HepG2 (cell line): ENCODE results near the gene ZFHX3. TPM values are rescaled to one million over a fixed set of nuclear protein-coding genes. Genes with fewer than 3 reads are reported as not detected.

ENCODE experiments used
- ARNTL ChIP-seq: sonication (generic); formaldehyde crosslinking; IDR thresholded peaks from 2 replicates; pipeline ENCODE4 v1.4.0; 2020; ENCODE audit warnings: mild to moderate bottlenecking, missing genetic modification reagents
- ATAD3A ChIP-seq: sonication (generic); formaldehyde crosslinking; IDR thresholded peaks from 2 replicates; pipeline ENCODE4 v1.4.0; 2020; ENCODE audit warnings: missing genetic modification reagents
- DMAP1 ChIP-seq: IDR thresholded peaks from 2 replicates; pipeline ENCODE4 v1.6.1; 2016
- ETV5 ChIP-seq: IDR thresholded peaks from 2 replicates; pipeline ENCODE4 v1.6.1; 2018; ENCODE audit warnings: missing biosample characterization, missing genetic modification reagents, inconsistent platforms, borderline replicate concordance
- FOXO1 ChIP-seq: sonication (generic); formaldehyde crosslinking; IDR thresholded peaks from 2 replicates; pipeline ENCODE4 v1.4.0; 2020; ENCODE audit warnings: missing genetic modification reagents
- HDAC1 ChIP-seq: sonication (generic); formaldehyde crosslinking; IDR thresholded peaks from 2 replicates; pipeline ENCODE4 v1.5.1; 2020; ENCODE audit warnings: mild to moderate bottlenecking, missing genetic modification reagents
- JUND ChIP-seq: sonication (generic); formaldehyde crosslinking; IDR thresholded peaks from 2 replicates; pipeline ENCODE4 v1.8.0; 2022; ENCODE audit warnings: mild to moderate bottlenecking, missing genetic modification reagents
- KDM2A ChIP-seq: sonication (generic); formaldehyde crosslinking; IDR thresholded peaks from 2 replicates; pipeline ENCODE4 v1.4.0; 2020; ENCODE audit warnings: low read depth, missing genetic modification reagents, borderline replicate concordance
- MEF2D ChIP-seq: sonication (generic); formaldehyde crosslinking; IDR thresholded peaks from 2 replicates; pipeline ENCODE4 v1.5.1; 2020; ENCODE audit warnings: mild to moderate bottlenecking, missing genetic modification reagents
- MTA3 ChIP-seq: sonication (generic); formaldehyde crosslinking; IDR thresholded peaks from 2 replicates; pipeline ENCODE4 v1.4.0; 2020; ENCODE audit warnings: missing genetic modification reagents
- NCOA1 ChIP-seq: sonication (generic); formaldehyde crosslinking; IDR thresholded peaks from 2 replicates; pipeline ENCODE4 v1.9.0; 2021; ENCODE audit warnings: missing genetic modification reagents
- NFE2L1 ChIP-seq: sonication (generic); formaldehyde crosslinking; IDR thresholded peaks from 2 replicates; pipeline ENCODE4 v1.4.0; 2020; ENCODE audit warnings: missing genetic modification reagents, mild to moderate bottlenecking, borderline replicate concordance
- NFYB ChIP-seq: sonication (generic); formaldehyde crosslinking; IDR thresholded peaks from 2 replicates; pipeline ENCODE4 v1.4.0; 2020; ENCODE audit warnings: missing genetic modification reagents
- NKX3-1 ChIP-seq: sonication (generic); formaldehyde crosslinking; IDR thresholded peaks from 2 replicates; pipeline ENCODE4 v1.5.0; 2020; ENCODE audit warnings: missing genetic modification reagents
- NR2F6 ChIP-seq, 2 experiments: IDR thresholded peaks; 2 replicates each; pipeline ENCODE4 v1.6.1; 2016; ENCODE audit warnings: antibody characterized with exemption in 1 of 2, mild to moderate bottlenecking in 1 of 2
- RARG ChIP-seq: sonication (generic); formaldehyde crosslinking; IDR thresholded peaks from 2 replicates; pipeline ENCODE4 v1.4.0; 2020; ENCODE audit warnings: low read depth, mild to moderate bottlenecking, missing genetic modification reagents
- SMAD3 ChIP-seq: sonication (generic); formaldehyde crosslinking; IDR thresholded peaks from 2 replicates; pipeline ENCODE4 v1.4.0; 2020; ENCODE audit warnings: missing genetic modification reagents
- SPEN ChIP-seq: sonication (generic); formaldehyde crosslinking; IDR thresholded peaks from 2 replicates; pipeline ENCODE4 v1.5.1; 2020; ENCODE audit warnings: low read depth, mild to moderate bottlenecking, missing genetic modification reagents
- XRCC5 ChIP-seq: fragments of 200-400 bp; formaldehyde crosslinking; optimal IDR thresholded peaks from 2 replicates; pipeline ENCODE3; 2017; ENCODE audit warnings: mild to moderate bottlenecking, low read length
- ZBTB1 ChIP-seq: sonication (generic); formaldehyde crosslinking; IDR thresholded peaks from 2 replicates; pipeline ENCODE4 v1.4.0; 2020; ENCODE audit warnings: missing genetic modification reagents, borderline replicate concordance
- ZBTB20 ChIP-seq: sonication (generic); formaldehyde crosslinking; IDR thresholded peaks from 2 replicates; pipeline ENCODE4 v1.8.1; 2023; ENCODE audit warnings: missing genetic modification reagents, low read depth, mild to moderate bottlenecking, borderline replicate concordance
- ZFP1 ChIP-seq: IDR thresholded peaks from 2 replicates; pipeline ENCODE4 v1.6.1; 2016
- ZIK1 ChIP-seq: sonication (generic); formaldehyde crosslinking; IDR thresholded peaks from 2 replicates; pipeline ENCODE4 v1.5.0; 2020; ENCODE audit warnings: mild to moderate bottlenecking, low read depth, missing genetic modification reagents, borderline replicate concordance
- ZNF570 ChIP-seq: sonication (generic); formaldehyde crosslinking; IDR thresholded peaks from 2 replicates; pipeline ENCODE4 v1.4.0; 2020; ENCODE audit warnings: mild to moderate bottlenecking, missing genetic modification reagents, borderline replicate concordance
- ZNF782 ChIP-seq: sonication (generic); formaldehyde crosslinking; IDR thresholded peaks from 2 replicates; pipeline ENCODE4 v1.4.0; 2020; ENCODE audit warnings: missing genetic modification reagents, mild to moderate bottlenecking, borderline replicate concordance
- polyA plus RNA-seq, 8 experiments: library from polyadenylated mRNA; depleted of rRNA in 3 of 8; stranded (reverse) in 7 of 8; unstranded in 1 of 8; fragments of >200 nt; fragmentation: Illumina TruSeq in 4 of 8; extraction: Trizol in 4 of 8; gene quantifications; 2 replicates each; pipeline versions ENCODE4 v1.2.1 to v1.2.3, GENCODE V29; 2011 to 2016; ENCODE audit warnings: low read depth in 4 of 8, missing spikeins in 1 of 8, mixed read lengths in 1 of 8; ENCODE audit not compliant: insufficient read depth in 1 of 8
- total RNA-seq, 5 experiments: library from RNA; depleted of rRNA; stranded (reverse); fragments of >200 nt; fragmentation: Illumina TruSeq; extraction: Trizol; gene quantifications; 2 replicates each; pipeline ENCODE4 v1.2.3, GENCODE V29; 2016; ENCODE audit warnings: low read depth in 1 of 5
- TF ChIP-seq, protein P1 (sequence below): sonication (generic); formaldehyde crosslinking; IDR thresholded peaks from 2 replicates; pipeline ENCODE4 v1.4.0; 2020; ENCODE audit warnings: missing genetic modification reagents, mild to moderate bottlenecking, borderline replicate concordance
- TF ChIP-seq, protein P2 (sequence below): sonication (generic); formaldehyde crosslinking; IDR thresholded peaks from 2 replicates; pipeline ENCODE4 v1.8.1; 2023; ENCODE audit warnings: mild to moderate bottlenecking, inconsistent platforms, moderate library complexity, missing genetic modification reagents, borderline replicate concordance
- TF ChIP-seq, protein P3 (sequence below): sonication (generic); formaldehyde crosslinking; IDR thresholded peaks from 2 replicates; pipeline ENCODE4 v1.4.0; 2020; ENCODE audit warnings: missing genetic modification reagents

Gene ZFHX3
- total and polyA plus RNA-seq, 2 of the 13 experiments (the other 11 are each of a cell fraction or from before 2014, with no cell fraction given), result 5.0 to 6.0 TPM

DNA sequence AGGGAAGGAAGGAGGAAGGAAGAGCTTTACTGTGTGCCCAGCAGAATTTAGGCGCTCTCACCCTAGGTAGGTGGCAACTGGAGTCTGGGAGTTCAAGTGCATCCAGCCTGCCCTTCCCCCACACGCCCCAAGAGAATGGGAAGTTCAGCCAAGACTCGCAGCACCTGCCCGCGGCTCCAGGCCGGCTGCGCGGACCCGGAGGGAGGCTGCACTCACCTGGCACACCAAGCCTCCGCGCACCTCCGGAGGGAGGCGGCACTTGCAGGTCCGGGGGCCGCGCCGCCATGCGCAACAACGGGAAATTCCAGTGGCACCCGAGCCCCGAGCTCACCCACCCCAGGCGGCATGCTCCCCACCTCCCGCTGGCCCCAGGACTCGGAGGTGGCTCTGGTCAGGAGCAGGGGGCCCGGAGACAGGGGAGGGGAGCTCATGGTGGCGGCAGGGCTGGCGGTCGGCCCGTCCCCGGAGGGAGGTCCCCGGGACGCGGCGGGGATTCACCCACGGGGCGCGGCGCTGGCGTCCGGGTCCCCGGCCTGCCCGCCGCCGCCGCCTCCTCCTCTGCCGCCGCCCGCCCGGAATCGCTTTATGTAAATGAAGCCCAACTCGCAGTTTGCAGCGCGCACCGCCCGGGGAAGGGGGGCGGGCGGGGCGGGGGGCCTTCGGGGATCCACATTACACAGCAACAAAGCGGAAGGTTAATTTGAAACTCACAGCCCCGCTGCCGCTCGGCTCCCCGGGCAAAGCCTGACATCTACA, at the start of gene ZFHX3 (continued):
- TF ChIP-seq, protein P1, sequence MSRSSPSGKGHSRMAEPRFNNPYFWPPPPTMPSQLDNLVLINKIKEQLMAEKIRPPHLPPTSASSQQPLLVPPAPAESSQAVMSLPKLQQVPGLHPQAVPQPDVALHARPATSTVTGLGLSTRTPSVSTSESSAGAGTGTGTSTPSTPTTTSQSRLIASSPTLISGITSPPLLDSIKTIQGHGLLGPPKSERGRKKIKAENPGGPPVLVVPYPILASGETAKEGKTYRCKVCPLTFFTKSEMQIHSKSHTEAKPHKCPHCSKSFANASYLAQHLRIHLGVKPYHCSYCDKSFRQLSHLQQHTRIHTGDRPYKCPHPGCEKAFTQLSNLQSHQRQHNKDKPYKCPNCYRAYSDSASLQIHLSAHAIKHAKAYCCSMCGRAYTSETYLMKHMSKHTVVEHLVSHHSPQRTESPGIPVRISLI (CRISPR knock-in tag), result peak; percentile 44; the same call in 1 of the 2 replicates
- TF ChIP-seq HDAC1 (CRISPR knock-in tag), result peak; percentile 93
- no peak for TF ChIP-seq NKX3-1
- no peak for TF ChIP-seq RARG (CRISPR knock-in tag)
- peak; percentile 69 for TF ChIP-seq XRCC5
- TF ChIP-seq ZNF570 (CRISPR knock-in tag), result no peak
- TF ChIP-seq, protein P2, sequence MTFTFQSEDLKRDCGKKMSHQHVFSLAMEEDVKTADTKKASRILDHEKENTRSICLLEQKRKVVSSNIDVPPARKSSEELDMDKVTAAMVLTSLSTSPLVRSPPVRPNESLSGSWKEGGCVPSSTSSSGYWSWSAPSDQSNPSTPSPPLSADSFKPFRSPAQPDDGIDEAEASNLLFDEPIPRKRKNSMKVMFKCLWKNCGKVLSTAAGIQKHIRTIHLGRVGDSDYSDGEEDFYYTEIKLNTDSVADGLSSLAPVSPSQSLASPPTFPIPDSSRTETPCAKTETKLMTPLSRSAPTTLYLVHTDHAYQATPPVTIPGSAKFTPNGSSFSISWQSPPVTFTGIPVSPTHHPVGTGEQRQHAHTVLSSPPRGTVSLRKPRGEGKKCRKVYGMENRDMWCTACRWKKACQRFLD (CRISPR knock-in tag), result peak; percentile 61; the same call in 1 of the 2 replicates
- TF ChIP-seq ZIK1, result peak; percentile 43; the same call in 1 of the 2 replicates
- no peak for TF ChIP-seq ATAD3A (CRISPR knock-in tag)
- TF ChIP-seq ZBTB1 (CRISPR knock-in tag), result no peak
- TF ChIP-seq MEF2D (CRISPR knock-in tag), result no peak
- TF ChIP-seq NFYB (CRISPR knock-in tag), result no peak
- no peak for TF ChIP-seq ZBTB20 (CRISPR knock-in tag)
- TF ChIP-seq KDM2A (CRISPR knock-in tag), result peak; percentile 62
- TF ChIP-seq NFE2L1 (CRISPR knock-in tag), result peak; percentile 62; the same call in 1 of the 2 replicates
- TF ChIP-seq SMAD3, result 0 out of 2 replicates have a peak, but pooled peaks have one; percentile 10
- peak; percentile 78 for TF ChIP-seq FOXO1 (CRISPR knock-in tag)
- peak; percentile 71; the same call in 1 of the 2 replicates for TF ChIP-seq ZNF782 (CRISPR knock-in tag)
- 0 out of 2 replicates have a peak, but pooled peaks have one; percentile 24 for TF ChIP-seq DMAP1 (CRISPR knock-in tag)
- 0 out of 2 replicates have a peak, but pooled peaks have one; percentile 53 for TF ChIP-seq ARNTL (CRISPR knock-in tag)
- no peak for TF ChIP-seq NCOA1 (CRISPR knock-in tag)
- TF ChIP-seq JUND, result no peak
- no peak for TF ChIP-seq NR2F6 (IDR thresholded peaks at IDR 0.05)
- TF ChIP-seq NR2F6 (CRISPR knock-in tag; IDR thresholded peaks at IDR 0.05), result peak; percentile 53
- no peak for TF ChIP-seq MTA3 (CRISPR knock-in tag)
- TF ChIP-seq ETV5 (CRISPR knock-in tag), result peak; percentile 42; the same call in 1 of the 2 replicates
- TF ChIP-seq, protein P3, sequence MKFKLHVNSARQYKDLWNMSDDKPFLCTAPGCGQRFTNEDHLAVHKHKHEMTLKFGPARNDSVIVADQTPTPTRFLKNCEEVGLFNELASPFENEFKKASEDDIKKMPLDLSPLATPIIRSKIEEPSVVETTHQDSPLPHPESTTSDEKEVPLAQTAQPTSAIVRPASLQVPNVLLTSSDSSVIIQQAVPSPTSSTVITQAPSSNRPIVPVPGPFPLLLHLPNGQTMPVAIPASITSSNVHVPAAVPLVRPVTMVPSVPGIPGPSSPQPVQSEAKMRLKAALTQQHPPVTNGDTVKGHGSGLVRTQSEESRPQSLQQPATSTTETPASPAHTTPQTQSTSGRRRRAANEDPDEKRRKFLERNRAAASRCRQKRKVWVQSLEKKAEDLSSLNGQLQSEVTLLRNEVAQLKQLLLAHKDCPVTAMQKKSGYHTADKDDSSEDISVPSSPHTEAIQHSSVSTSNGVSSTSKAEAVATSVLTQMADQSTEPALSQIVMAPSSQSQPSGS, result peak; percentile 24; the same call in 1 of the 2 replicates
- 0 out of 2 replicates have a peak, but pooled peaks have one; percentile 25 for TF ChIP-seq ZFP1 (CRISPR knock-in tag)
- 0 out of 2 replicates have a peak, but pooled peaks have one; percentile 13 for TF ChIP-seq SPEN (CRISPR knock-in tag)
